Naive thymus-derived CD4-positive, alpha-beta T cell (primary cell): ENCODE results near the gene SHANK1. TPM values are rescaled to one million over a fixed set of nuclear protein-coding genes. Genes with fewer than 3 reads are reported as not detected.
A peak's percentile ranks its signal among the peaks of the same experiment; 100 is the strongest.
"Not testable (repeated sequence)": the region's sequence is repeated elsewhere in the genome, so short reads cannot be mapped to it uniquely, and the experiment has no call there.

ENCODE experiments used
- ATAC-seq: fragments of 150-1000 bp; cut with Tn5 transposase; 2 replicates; pipeline ENCODE4 v1.10.0; 2021; ENCODE audit warnings: mild to moderate bottlenecking, moderate library complexity
- CTCF ChIA-PET: fragments of 350-600 bp; sonication (Branson Sonifier 250); formaldehyde crosslinking; loops from one replicate; lab custom pipeline; 2021; ENCODE audit warnings: antibody characterized with exemption; lab: Charles Lee
- POLR2A ChIA-PET: fragments of 350-600 bp; sonication (Branson Sonifier 250); formaldehyde crosslinking; loops from one replicate; lab custom pipeline; 2021; ENCODE audit warnings: antibody characterized with exemption, inconsistent platforms; lab: Charles Lee
- DNase-seq, 9 donors: peaks; one replicate each; pipeline versions ENCODE4 v3.0.0 to v3.0.0-alpha.2; 2020 to 2022; ENCODE audit warnings: mixed read lengths in 1 of 9
- H3K27ac ChIP-seq: one replicate; pipeline ENCODE4 v1.7.0; 2013; ENCODE audit warnings: mild to moderate bottlenecking, low read depth, low read length, moderate library complexity
- H3K27me3 ChIP-seq, 2 donors: one replicate each; pipeline ENCODE4 v1.7.0; 2013; ENCODE audit warnings: low read length in 2 of 2, mild to moderate bottlenecking in 2 of 2, moderate library complexity in 2 of 2; ENCODE audit not compliant: control insufficient read depth in 2 of 2, insufficient read depth in 2 of 2
- H3K36me3 ChIP-seq, 3 experiments: 1 replicate in 2 of 3; 2 replicates in 1 of 3; pipeline ENCODE4 v1.7.0; 2013; ENCODE audit warnings: low read length in 3 of 3, mild to moderate bottlenecking in 3 of 3, moderate library complexity in 1 of 3; ENCODE audit not compliant: insufficient read depth in 3 of 3, control insufficient read depth in 2 of 3
- H3K4me1 ChIP-seq, 2 donors: one replicate each; pipeline ENCODE4 v1.7.0; 2013; ENCODE audit warnings: low read length in 2 of 2, mild to moderate bottlenecking in 2 of 2, moderate library complexity in 1 of 2; ENCODE audit not compliant: control insufficient read depth in 2 of 2, insufficient read depth in 2 of 2
- H3K4me3 ChIP-seq: 2 replicates; pipeline ENCODE4 v1.7.0; 2013; ENCODE audit warnings: mild to moderate bottlenecking, low read length
- H3K9me3 ChIP-seq, 3 experiments: 1 replicate in 2 of 3; 2 replicates in 1 of 3; pipeline ENCODE4 v1.7.0; 2013; ENCODE audit warnings: low read length in 3 of 3; ENCODE audit not compliant: control insufficient read depth in 2 of 3
- H3K27ac Mint-ChIP-seq, 9 donors: one replicate each; pipeline ENCODE4 v1.8.0; 2020 to 2022; ENCODE audit warnings: mixed read lengths in 9 of 9, mild to moderate bottlenecking in 8 of 9, moderate library complexity in 5 of 9, inconsistent platforms in 2 of 9
- H3K27me3 Mint-ChIP-seq, 5 donors: one replicate each; pipeline ENCODE4 v1.8.0; 2021 to 2022; ENCODE audit warnings: mixed read lengths in 5 of 5, mild to moderate bottlenecking in 1 of 5
- H3K36me3 Mint-ChIP-seq, 5 donors: one replicate each; pipeline ENCODE4 v1.8.0; 2020 to 2022; ENCODE audit warnings: mixed read lengths in 5 of 5, mild to moderate bottlenecking in 3 of 5, inconsistent platforms in 1 of 5
- H3K4me1 Mint-ChIP-seq, 7 donors: one replicate each; pipeline ENCODE4 v1.8.0; 2020 to 2022; ENCODE audit warnings: mixed read lengths in 7 of 7, mild to moderate bottlenecking in 3 of 7, inconsistent platforms in 1 of 7
- H3K4me3 Mint-ChIP-seq, 10 donors: one replicate each; pipeline ENCODE4 v1.8.0; 2020 to 2022; ENCODE audit warnings: mild to moderate bottlenecking in 10 of 10, mixed read lengths in 10 of 10, moderate library complexity in 6 of 10, inconsistent platforms in 2 of 10
- H3K9me3 Mint-ChIP-seq, 11 donors: one replicate each; pipeline ENCODE4 v1.8.0; 2020 to 2022; ENCODE audit warnings: mixed read lengths in 11 of 11, mild to moderate bottlenecking in 4 of 11, inconsistent platforms in 1 of 11, moderate library complexity in 1 of 11
- intact Hi-C, 2 donors: fragments of 100-400 bp; cut with micrococcal nuclease; formaldehyde crosslinking; loops; one replicate each; pipeline ENCODE4 v1.15.1; 2023
- polyA plus RNA-seq, 2 donors: library from polyadenylated mRNA; unstranded; fragments of 300-500 nt; fragmentation: Illumina TruSeq; gene quantifications; one replicate each; pipeline ENCODE4 v1.2.3, GENCODE V29; 2021
- total RNA-seq, 6 experiments: library from RNA in 5 of 6; stranded (reverse) in 5 of 6; gene quantifications; 1 replicate in 5 of 6; 2 replicates in 1 of 6; pipeline ENCODE4 v1.2.3 and lab custom pipeline; 2021 to 2026

The SHANK1 gene
- total RNA-seq: under 1 TPM in 2 of 5 experiments, not detected in 3; 0.64 to 0.69 TPM
- polyA plus RNA-seq: not detected
- not detected for total RNA-seq (lab: John Stamatoyannopoulos, UW)

- CTCF ChIA-PET: no interaction called here
- Mint-ChIP-seq H3K27me3 (peaks cover 56 to 75% (median 65%) of the 10 kb centered on the region in 5 donors), H3K27ac (peak within 1 kb of the TSS in 1 of 9 donors; percentile 33), H3K9me3 (peaks cover 0 to 8% (median 0%) of the 10 kb centered on the region in 11 donors), H3K4me1 (peaks cover 0 to 14% (median 5%) of the 10 kb centered on the region in 7 donors), H3K36me3 (peaks cover 0 to 5% (median 0%) of the 10 kb centered on the region in 5 donors), H3K4me3 (peak within 1 kb of the TSS in 9 of 10 donors; percentile 4 to 72 (median 55))
- Histone ChIP-seq H3K9me3 (no peaks in the 10 kb centered on the region), H3K36me3 (no peaks in the 10 kb centered on the region), H3K4me1 (no peaks in the 10 kb centered on the region), H3K27me3 (peaks cover 0 to 8% of the 10 kb centered on the region in 2 donors), H3K4me3 (no peak within 1 kb of the TSS), H3K27ac (no peak within 1 kb of the TSS)
- intact Hi-C loops: no loop called here
- POLR2A ChIA-PET: no interaction called here
- no peak for ATAC-seq
- no peak for DNase-seq
These were observed at the start of gene SHANK1 for GRCh38 chr19:50719566-50719965. TSS of gene SHANK1 (minus strand) at chr19:50719802. CDS start at chr19:50716919, 2,883 bp downstream.

GRCh38 chr19:50768277-50768676 lies 48.7 kb upstream of the SHANK1 start:
- H3K36me3 Mint-ChIP-seq: no peaks in the 10 kb centered on the region
- ChIA-PET CTCF (no interaction called here), POLR2A (no interaction called here)
- Histone ChIP-seq H3K4me3 (no peak overlapping the region), H3K4me1 (no peaks in the 10 kb centered on the region), H3K36me3 (no peaks in the 10 kb centered on the region), H3K27ac (no peak overlapping the region), H3K27me3 (no peaks in the 10 kb centered on the region), H3K9me3 (no peaks in the 10 kb centered on the region)
- no peak for DNase-seq
- peaks cover 2 to 33% (median 19%) of the 10 kb centered on the region in 5 donors for H3K27me3 Mint-ChIP-seq
- H3K4me3 Mint-ChIP-seq: no peak overlapping the region
- peaks cover 0 to 2% (median 0%) of the 10 kb centered on the region in 11 donors for H3K9me3 Mint-ChIP-seq
- intact Hi-C loops: no loop called here
- peaks cover 0 to 3% (median 0%) of the 10 kb centered on the region in 7 donors for H3K4me1 Mint-ChIP-seq
- no peak for ATAC-seq
- no peak overlapping the region for H3K27ac Mint-ChIP-seq

DNA sequence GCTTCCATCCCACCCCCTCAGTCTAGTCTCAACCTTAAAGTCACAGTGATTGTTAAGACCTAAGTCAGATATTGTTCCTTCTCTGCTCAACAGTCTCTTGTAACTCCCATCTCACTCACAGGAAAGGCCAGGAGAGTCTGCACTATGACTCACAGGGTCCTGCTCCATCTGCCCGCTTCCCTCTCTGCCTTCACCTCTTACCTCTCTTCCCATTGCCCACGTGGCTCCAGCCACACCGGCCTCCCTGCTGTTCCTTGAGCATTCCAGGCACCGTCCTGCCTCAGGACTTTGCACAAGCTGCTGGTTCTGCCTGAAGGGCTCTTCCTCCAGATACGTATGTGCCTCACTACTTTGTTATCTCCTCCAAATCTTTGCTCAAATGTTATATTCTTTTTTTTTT lies 47.7 kb upstream of the SHANK1 start:
- H3K9me3 Mint-ChIP-seq, H3K4me3 Mint-ChIP-seq, DNase-seq, H3K27ac ChIP-seq, CTCF ChIA-PET, H3K36me3 Mint-ChIP-seq, H3K4me1 ChIP-seq, H3K36me3 ChIP-seq, intact Hi-C loops, H3K27ac Mint-ChIP-seq, H3K4me1 Mint-ChIP-seq, POLR2A ChIA-PET, ATAC-seq, H3K9me3 ChIP-seq, H3K27me3 ChIP-seq, H3K4me3 ChIP-seq: not testable (repeated sequence)
- H3K27me3 Mint-ChIP-seq: peaks cover 2 to 33% (median 19%) of the 10 kb centered on the region in 5 donors

GRCh38 chr19:50766746-50767145 lies 47.1 kb upstream of the SHANK1 start:
- H3K36me3 Mint-ChIP-seq, H3K4me3 Mint-ChIP-seq, H3K27ac ChIP-seq, H3K9me3 Mint-ChIP-seq, H3K4me1 Mint-ChIP-seq, H3K36me3 ChIP-seq, H3K27ac Mint-ChIP-seq, H3K27me3 ChIP-seq, POLR2A ChIA-PET, intact Hi-C loops, ATAC-seq, H3K9me3 ChIP-seq, H3K4me1 ChIP-seq, H3K4me3 ChIP-seq, CTCF ChIA-PET, DNase-seq: not testable (repeated sequence)
- H3K27me3 Mint-ChIP-seq: peaks cover 2 to 33% (median 19%) of the 10 kb centered on the region in 5 donors

GRCh38 chr19:50764409-50764808 lies 44.8 kb upstream of the SHANK1 start:
- H3K4me3 Mint-ChIP-seq: no peak overlapping the region
- no peak overlapping the region for H3K27ac Mint-ChIP-seq
- intact Hi-C loops: no loop called here
- no peaks in the 10 kb centered on the region for H3K27me3 ChIP-seq
- ChIA-PET POLR2A (no interaction called here), CTCF (no interaction called here)
- no peaks in the 10 kb centered on the region for H3K9me3 ChIP-seq
- DNase-seq (no peak), ATAC-seq (no peak)
- H3K4me1 Mint-ChIP-seq: peaks cover 0 to 4% (median 0%) of the 10 kb centered on the region in 7 donors
- H3K27me3 Mint-ChIP-seq: peaks cover 2 to 26% (median 17%) of the 10 kb centered on the region in 5 donors
- no peak overlapping the region for H3K27ac ChIP-seq
- no peaks in the 10 kb centered on the region for H3K4me1 ChIP-seq
- H3K36me3 Mint-ChIP-seq: no peaks in the 10 kb centered on the region
- H3K4me3 ChIP-seq: no peak overlapping the region
- H3K9me3 Mint-ChIP-seq: peaks cover 0 to 6% (median 0%) of the 10 kb centered on the region in 11 donors
- no peaks in the 10 kb centered on the region for H3K36me3 ChIP-seq

DNA sequence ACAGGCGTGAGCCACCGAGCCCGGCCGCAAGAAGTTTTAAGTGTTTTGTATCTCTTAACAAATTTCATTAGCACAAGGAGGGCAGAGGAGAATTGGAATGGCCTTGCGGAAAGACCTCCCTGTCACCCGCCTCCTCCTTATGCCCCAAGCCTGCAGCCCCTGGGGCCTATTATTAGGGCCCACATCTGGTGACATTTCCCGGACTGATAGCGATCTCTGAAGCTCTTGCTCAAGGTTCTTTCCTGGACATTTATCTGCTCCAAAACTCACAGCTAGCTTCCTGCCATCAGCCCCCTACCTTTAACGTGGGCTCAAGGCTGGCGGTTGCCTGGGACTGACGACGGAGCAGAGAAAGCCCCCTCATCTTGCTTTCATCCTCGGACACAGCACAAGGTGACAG lies 43.9 kb upstream of the SHANK1 start:
- peaks cover 2 to 29% (median 17%) of the 10 kb centered on the region in 5 donors for H3K27me3 Mint-ChIP-seq
- H3K36me3 ChIP-seq, ATAC-seq: not testable (repeated sequence)

DNA sequence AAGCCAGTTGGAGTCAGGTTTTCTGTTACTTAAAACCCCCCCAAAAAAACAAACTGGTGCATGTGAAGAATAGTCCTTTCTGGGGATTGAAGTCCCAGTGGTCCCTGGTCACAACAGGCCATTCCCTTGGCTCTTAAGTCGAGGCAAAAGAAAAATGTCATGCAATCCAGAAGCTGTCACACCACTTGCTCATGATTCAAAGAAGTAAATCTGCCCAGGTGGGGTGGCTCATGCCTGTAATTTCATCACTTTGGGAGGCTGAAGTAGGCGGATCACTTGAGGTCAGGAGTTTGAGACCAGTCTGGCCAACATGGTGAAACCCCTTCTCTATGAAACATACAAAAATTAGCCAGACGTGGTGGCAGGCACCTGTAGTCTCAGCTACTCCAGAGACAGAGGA lies 41.9 kb upstream of the SHANK1 start:
- H3K4me3 Mint-ChIP-seq, H3K4me1 ChIP-seq, H3K9me3 Mint-ChIP-seq, H3K27me3 ChIP-seq, POLR2A ChIA-PET, H3K36me3 ChIP-seq, H3K27ac Mint-ChIP-seq, DNase-seq, intact Hi-C loops, ATAC-seq, H3K27ac ChIP-seq, H3K4me3 ChIP-seq, H3K4me1 Mint-ChIP-seq, H3K9me3 ChIP-seq, H3K36me3 Mint-ChIP-seq, CTCF ChIA-PET: not testable (repeated sequence)
- peaks cover 0 to 28% (median 18%) of the 10 kb centered on the region in 5 donors for H3K27me3 Mint-ChIP-seq

More for the DNA sequence above, 43.9 kb upstream of the SHANK1 start:
- CTCF ChIA-PET, H3K9me3 Mint-ChIP-seq, H3K4me1 Mint-ChIP-seq, POLR2A ChIA-PET, H3K4me1 ChIP-seq, H3K9me3 ChIP-seq, H3K36me3 Mint-ChIP-seq, H3K27ac Mint-ChIP-seq, H3K27ac ChIP-seq, DNase-seq, intact Hi-C loops, H3K4me3 ChIP-seq, H3K4me3 Mint-ChIP-seq, H3K27me3 ChIP-seq: not testable (repeated sequence)
